Left ventricle myocardium inferior (tissue), 1 donor: ENCODE results near the gene PGS1. TPM values are rescaled to one million over a fixed set of nuclear protein-coding genes. Genes with fewer than 3 reads are reported as not detected.

Experiments
- DNase-seq: peaks from one replicate; pipeline ENCODE4 v3.0.0-alpha.2; 2020
- H3K27ac ChIP-seq: fragments of 200-600 bp; replicated peaks from 2 replicates; pipeline ENCODE4 v1.8.0; 2021
- H3K27me3 ChIP-seq: fragments of 200-600 bp; 2 replicates; pipeline ENCODE4 v1.8.0; 2021; ENCODE audit warnings: low read depth
- H3K36me3 ChIP-seq: fragments of 200-600 bp; 2 replicates; pipeline ENCODE4 v1.8.0; 2021
- H3K4me1 ChIP-seq: fragments of 200-600 bp; 2 replicates; pipeline ENCODE4 v1.8.0; 2021
- H3K4me3 ChIP-seq: fragments of 200-600 bp; 2 replicates; pipeline ENCODE4 v1.8.0; 2021; ENCODE audit warnings: mild to moderate bottlenecking, moderate library complexity
- H3K9me3 ChIP-seq: fragments of 200-600 bp; replicated peaks from 2 replicates; pipeline ENCODE4 v1.8.0; 2021
- CTCF ChIP-seq: fragments of 200-600 bp; IDR thresholded peaks from 2 replicates; pipeline ENCODE4 v1.8.0; 2021; ENCODE audit warnings: antibody characterized with exemption, mild to moderate bottlenecking, borderline replicate concordance
- intact Hi-C: fragments of 100-400 bp; cut with micrococcal nuclease; formaldehyde crosslinking; loops from one replicate; pipeline ENCODE4 v1.11.0; 2022
- total RNA-seq: library from RNA; stranded (reverse); fragmentation: NEBNext Ultra II Directional; extraction: Animal tissue kit (Norgen Biotek cat#: 25700); gene quantifications from one replicate; pipeline ENCODE4 v1.2.1, GENCODE V29; 2021
- donor health status: DM: no; HTN: yes; CAD: no; lungs with severe emphysema.

Gene PGS1
- total RNA-seq, 1 donor from 2014 or later = 17.1 TPM

- DNase-seq = no peak
- Histone ChIP-seq H3K36me3 (no peaks in the 10 kb centered on the region), H3K9me3 (no peaks in the 10 kb centered on the region), H3K4me3 (no peak overlapping the region), H3K27me3 (no peaks in the 10 kb centered on the region), H3K27ac (no peak overlapping the region), H3K4me1 (no peaks in the 10 kb centered on the region)
- no peak for TF ChIP-seq CTCF
- intact Hi-C loops = no loop called here
Observed at GRCh38 chr17:78454346-78454745, 75.9 kb downstream of the PGS1 start.

GRCh38 chr17:78458091-78458490 lies 79.6 kb downstream of the PGS1 start:
- Histone ChIP-seq H3K4me1 (no peaks in the 10 kb centered on the region), H3K9me3 (no peaks in the 10 kb centered on the region), H3K27ac (no peak overlapping the region), H3K36me3 (no peaks in the 10 kb centered on the region), H3K4me3 (no peak overlapping the region), H3K27me3 (no peaks in the 10 kb centered on the region)
- TF ChIP-seq CTCF = no peak
- intact Hi-C loops = no loop called here
- DNase-seq = no peak

GRCh38 chr17:78458736-78459335 lies 80.4 kb downstream of the PGS1 start:
- Histone ChIP-seq H3K9me3 (no peaks in the 10 kb centered on the region), H3K27me3 (no peaks in the 10 kb centered on the region), H3K36me3 (no peaks in the 10 kb centered on the region), H3K27ac (no peak overlapping the region), H3K4me1 (no peaks in the 10 kb centered on the region), H3K4me3 (no peak overlapping the region)
- intact Hi-C loops = no loop called here
- TF ChIP-seq CTCF = no peak
- DNase-seq = no peak

GRCh38 chr17:78459696-78460095 lies 81.2 kb downstream of the PGS1 start:
- Histone ChIP-seq H3K4me3 (no peak overlapping the region), H3K9me3 (no peaks in the 10 kb centered on the region), H3K27me3 (no peaks in the 10 kb centered on the region), H3K4me1 (no peaks in the 10 kb centered on the region), H3K36me3 (no peaks in the 10 kb centered on the region), H3K27ac (no peak overlapping the region)
- TF ChIP-seq CTCF = no peak
- intact Hi-C loops = no loop called here
- DNase-seq = no peak

GRCh38 chr17:78460176-78460675 lies 81.8 kb downstream of the PGS1 start:
- TF ChIP-seq CTCF = no peak
- no peak for DNase-seq
- intact Hi-C loops = no loop called here
- H3K9me3 ChIP-seq = no peaks in the 10 kb centered on the region
- H3K4me3 ChIP-seq = no peak overlapping the region
- no peak overlapping the region for H3K27ac ChIP-seq
- H3K36me3 ChIP-seq = no peaks in the 10 kb centered on the region
- H3K4me1 ChIP-seq = no peaks in the 10 kb centered on the region
- no peaks in the 10 kb centered on the region for H3K27me3 ChIP-seq
